HEK293 (cell line): ENCODE data around the gene ADAMTSL4.

Experiments
- BCL11A ChIP-seq: fragments of 450-650 bp; formaldehyde crosslinking; IDR thresholded peaks from 2 replicates; pipeline ENCODE4 v1.5.1; 2016; ENCODE audit warnings: low read depth, missing biosample characterization, missing genetic modification characterization
- BCL11B ChIP-seq: fragments of 450-650 bp; formaldehyde crosslinking; IDR thresholded peaks from 2 replicates; pipeline ENCODE4 v1.5.1; 2016; ENCODE audit warnings: low read depth, missing biosample characterization, missing genetic modification characterization
- HOXA7 ChIP-seq: sonication (generic); formaldehyde crosslinking; IDR thresholded peaks from 2 replicates; pipeline ENCODE4 v1.8.1; 2022; ENCODE audit warnings: missing genetic modification reagents, borderline replicate concordance
- HOXD13 ChIP-seq: sonication (generic); formaldehyde crosslinking; IDR thresholded peaks from 2 replicates; pipeline ENCODE4 v1.8.0; 2022; ENCODE audit warnings: missing genetic modification reagents, borderline replicate concordance
- PATZ1 ChIP-seq: fragments of 450-650 bp; formaldehyde crosslinking; IDR thresholded peaks from 2 replicates; pipeline ENCODE4 v1.5.1; 2016; ENCODE audit warnings: missing biosample characterization, missing genetic modification characterization
- SP2 ChIP-seq: fragments of 450-650 bp; formaldehyde crosslinking; IDR thresholded peaks from 2 replicates; pipeline ENCODE4 v1.5.1; 2016; ENCODE audit warnings: missing biosample characterization, missing genetic modification characterization
- TSHZ1 ChIP-seq: fragments of 450-650 bp; formaldehyde crosslinking; IDR thresholded peaks from 2 replicates; pipeline ENCODE4 v1.5.1; 2016; ENCODE audit warnings: missing biosample characterization, missing genetic modification characterization, borderline replicate concordance
- YY1 ChIP-seq: fragments of 450-650 bp; formaldehyde crosslinking; IDR thresholded peaks from 2 replicates; pipeline ENCODE4 v1.5.1; 2018; ENCODE audit warnings: missing biosample characterization, missing genetic modification characterization
- ZBTB49 ChIP-seq: fragments of 450-650 bp; formaldehyde crosslinking; IDR thresholded peaks from 2 replicates; pipeline ENCODE4 v1.5.1; 2016; ENCODE audit warnings: missing biosample characterization, missing genetic modification characterization, low read depth
- ZBTB8A ChIP-seq: fragments of 450-650 bp; formaldehyde crosslinking; IDR thresholded peaks from 2 replicates; pipeline ENCODE4 v1.5.1; 2016; ENCODE audit warnings: missing biosample characterization, missing genetic modification characterization
- ZEB2 ChIP-seq: fragments of 450-650 bp; formaldehyde crosslinking; IDR thresholded peaks from 2 replicates; pipeline ENCODE4 v1.5.1; 2016; ENCODE audit warnings: missing biosample characterization, missing genetic modification characterization
- ZFHX2 ChIP-seq: fragments of 450-650 bp; formaldehyde crosslinking; conservative IDR thresholded peaks from 2 replicates; pipeline ENCODE4 v1.5.1; 2016; ENCODE audit warnings: missing biosample characterization, missing genetic modification characterization
- ZNF133 ChIP-seq: fragments of 450-650 bp; formaldehyde crosslinking; IDR thresholded peaks from 2 replicates; pipeline ENCODE4 v1.5.1; 2016; ENCODE audit warnings: missing biosample characterization, missing genetic modification characterization
- ZNF140 ChIP-seq: fragments of 450-650 bp; formaldehyde crosslinking; IDR thresholded peaks from 2 replicates; pipeline ENCODE4 v1.5.1; 2016; ENCODE audit warnings: missing biosample characterization, missing genetic modification characterization
- ZNF146 ChIP-seq: fragments of 450-650 bp; formaldehyde crosslinking; IDR thresholded peaks from 2 replicates; pipeline ENCODE4 v1.5.1; 2016; ENCODE audit warnings: missing biosample characterization, missing genetic modification characterization
- ZNF221 ChIP-seq: fragments of 450-650 bp; formaldehyde crosslinking; IDR thresholded peaks from 2 replicates; pipeline ENCODE4 v1.5.1; 2017; ENCODE audit warnings: missing biosample characterization, missing genetic modification characterization, borderline replicate concordance
- ZNF26 ChIP-seq: fragments of 450-650 bp; formaldehyde crosslinking; IDR thresholded peaks from 2 replicates; pipeline ENCODE4 v1.5.1; 2016; ENCODE audit warnings: missing biosample characterization, missing genetic modification characterization
- ZNF280C ChIP-seq: fragments of 450-650 bp; formaldehyde crosslinking; IDR thresholded peaks from 2 replicates; pipeline ENCODE4 v1.5.1; 2016; ENCODE audit warnings: missing biosample characterization, missing genetic modification characterization
- ZNF311 ChIP-seq: fragments of 450-650 bp; formaldehyde crosslinking; IDR thresholded peaks from 2 replicates; pipeline ENCODE4 v1.5.1; 2017; ENCODE audit warnings: missing biosample characterization, missing genetic modification characterization, borderline replicate concordance
- ZNF335 ChIP-seq: fragments of 450-650 bp; formaldehyde crosslinking; conservative IDR thresholded peaks from 2 replicates; pipeline ENCODE4 v1.5.1; 2016; ENCODE audit warnings: missing biosample characterization, missing genetic modification characterization
- ZNF341 ChIP-seq: fragments of 450-650 bp; formaldehyde crosslinking; IDR thresholded peaks from 2 replicates; pipeline ENCODE4; 2016; ENCODE audit warnings: low read depth, missing biosample characterization, missing genetic modification characterization
- ZNF549 ChIP-seq: fragments of 450-650 bp; IDR thresholded peaks from 2 replicates; pipeline ENCODE4 v1.5.1; 2018; ENCODE audit warnings: missing biosample characterization, missing genetic modification characterization, mild to moderate bottlenecking, inconsistent platforms, moderate library complexity
- ZNF555 ChIP-seq: fragments of 450-650 bp; formaldehyde crosslinking; conservative IDR thresholded peaks from 2 replicates; pipeline ENCODE4 v1.5.1; 2017; ENCODE audit warnings: missing biosample characterization, mild to moderate bottlenecking, missing genetic modification characterization, inconsistent platforms
- ZNF560 ChIP-seq: fragments of 450-650 bp; formaldehyde crosslinking; IDR thresholded peaks from 2 replicates; pipeline ENCODE4 v1.5.1; 2017; ENCODE audit warnings: missing biosample characterization, missing genetic modification characterization, borderline replicate concordance
- ZNF561 ChIP-seq: fragments of 450-650 bp; IDR thresholded peaks from 2 replicates; pipeline ENCODE4 v1.5.1; 2018; ENCODE audit warnings: missing biosample characterization, missing genetic modification characterization, borderline replicate concordance
- ZNF571 ChIP-seq: fragments of 450-650 bp; formaldehyde crosslinking; IDR thresholded peaks from 2 replicates; pipeline ENCODE4 v1.5.0; 2017; ENCODE audit warnings: missing biosample characterization, missing genetic modification characterization
- ZNF843 ChIP-seq: fragments of 450-650 bp; formaldehyde crosslinking; IDR thresholded peaks from 2 replicates; pipeline ENCODE4 v1.5.1; 2016; ENCODE audit warnings: missing biosample characterization, missing genetic modification characterization
- ZXDB ChIP-seq: fragments of 450-650 bp; formaldehyde crosslinking; IDR thresholded peaks from 2 replicates; pipeline ENCODE4 v1.5.1; 2016; ENCODE audit warnings: missing biosample characterization, missing genetic modification characterization

ADAMTSL4 gene

GRCh38 chr1:150578272-150579109 is 29.3 kb downstream of the ADAMTSL4 start (continued):
- TF ChIP-seq ZNF280C (no peak), BCL11B (tag by site-specific recombination) (no peak; the same call in 1 of the 2 replicates), SP2 (tag by site-specific recombination) (peak; percentile 78), ZEB2 (tag by site-specific recombination) (peak; percentile 67), ZNF335 (peak; percentile 57), ZNF26 (tag by site-specific recombination) (no peak), ZNF140 (tag by site-specific recombination) (no peak), ZNF549 (tag by site-specific recombination) (no peak), ZXDB (tag by site-specific recombination) (no peak), YY1 (no peak), ZNF133 (tag by site-specific recombination) (no peak), ZNF561 (tag by site-specific recombination) (no peak), ZFHX2 (tag by site-specific recombination) (peak; percentile 66), BCL11A (tag by site-specific recombination) (peak; percentile 56; the same call in 1 of the 2 replicates), ZBTB8A (tag by site-specific recombination) (no peak), ZNF311 (tag by site-specific recombination) (no peak), ZNF221 (tag by site-specific recombination) (no peak), ZNF843 (tag by site-specific recombination) (peak; percentile 34; the same call in 1 of the 2 replicates), ZNF571 (tag by site-specific recombination) (no peak), HOXD13 (CRISPR knock-in tag) (no peak), ZNF341 (tag by site-specific recombination) (no peak), ZNF560 (no peak), PATZ1 (tag by site-specific recombination) (0 out of 2 replicates have a peak, but pooled peaks have one; percentile 10), HOXA7 (CRISPR knock-in tag) (no peak), ZBTB49 (tag by site-specific recombination) (no peak), ZNF555 (no peak), ZNF146 (tag by site-specific recombination) (no peak), TSHZ1 (tag by site-specific recombination) (no peak)
